ENCODE data around the gene DRC1. TPM values are rescaled to one million over a fixed set of nuclear protein-coding genes. Genes with fewer than 3 reads are reported as not detected.

The DRC1 gene
- total RNA-seq, 1 experiment from 2014 or later = not detected

GRCh38 chr2:26482211-26483026, 80.7 kb downstream of the DRC1 start:
- H2BK120ac ChIP-seq (ENCODE audit: low read depth, low read length, poor library complexity, severe bottlenecking) = no peak overlapping the region
- peaks cover 3% of the 10 kb centered on the region for H4K20me1 ChIP-seq (ENCODE audit: control insufficient read depth, insufficient read depth, insufficient read length)
- H3K18ac ChIP-seq (ENCODE audit: insufficient read length, low read depth, low read length) = no peak overlapping the region
- H4K91ac ChIP-seq (ENCODE audit: insufficient read length, low read depth, low read length) = no peak overlapping the region
- peaks cover 0 to 2% (median 0%) of the 10 kb centered on the region in 3 experiments; a peak in 2 of 7 replicates for H3K36me3 Mint-ChIP-seq (ENCODE audit: insufficient read depth in 1 of 3, low read depth in 3 of 3)
- no peaks in the 10 kb centered on the region for H3K4me1 ChIP-seq (ENCODE audit: insufficient read depth, low read length)
- no peak overlapping the region for H2BK20ac ChIP-seq (ENCODE audit: low read depth, low read length, poor library complexity, severe bottlenecking)
- H3K27ac ChIP-seq (ENCODE audit: insufficient read length, low read depth, low read length) = no peak overlapping the region
- H3K14ac ChIP-seq (ENCODE audit: insufficient read depth, low read length) = no peak overlapping the region
- WGBS (ENCODE audit: extremely low coverage, insufficient read length, low lambda C conversion rate) = no CpG with 5 or more reads among the region's 30 CpGs
- H2BK12ac ChIP-seq (ENCODE audit: insufficient read length, low read depth, low read length) = no peak overlapping the region
- H3T11ph ChIP-seq (ENCODE audit: low read length) = no peak overlapping the region
- H3K27me3 ChIP-seq (ENCODE audit: insufficient read depth, low read length) = no peaks in the 10 kb centered on the region
- peak overlapping the region; percentile 5 for H4K5ac ChIP-seq (ENCODE audit: insufficient read length, low read depth, low read length)
- H3K56ac ChIP-seq (ENCODE audit: insufficient read length, low read depth, low read length) = no peak overlapping the region
- H2BK5ac ChIP-seq (ENCODE audit: insufficient read length, low read length) = no peak overlapping the region
- no peak overlapping the region for H3K9ac ChIP-seq (ENCODE audit: extremely low read depth, insufficient read length, low read length)
- no peak overlapping the region for H2AK5ac ChIP-seq (ENCODE audit: insufficient read length, low read length)
- no peak overlapping the region for H2BK15ac ChIP-seq (ENCODE audit: low read depth, low read length)
- H3K23me2 ChIP-seq (ENCODE audit: insufficient read length, low read depth, low read length, poor library complexity, severe bottlenecking) = no peaks in the 10 kb centered on the region
- peak overlapping the region; percentile 1 for H4K8ac ChIP-seq (replicated peaks; ENCODE audit: insufficient read length, low read depth, low read length)
- H3K9me3 ChIP-seq (ENCODE audit: control insufficient read depth, low read depth, low read length) = no peaks in the 10 kb centered on the region
- H3K27ac Mint-ChIP-seq = no peak overlapping the region; a peak in 3 of 7 replicates
- DNase-seq = no peak
- peaks cover 5% of the 10 kb centered on the region for H3K27me3 Mint-ChIP-seq (ENCODE audit: low read depth)
- TF ChIP-seq, protein P1, sequence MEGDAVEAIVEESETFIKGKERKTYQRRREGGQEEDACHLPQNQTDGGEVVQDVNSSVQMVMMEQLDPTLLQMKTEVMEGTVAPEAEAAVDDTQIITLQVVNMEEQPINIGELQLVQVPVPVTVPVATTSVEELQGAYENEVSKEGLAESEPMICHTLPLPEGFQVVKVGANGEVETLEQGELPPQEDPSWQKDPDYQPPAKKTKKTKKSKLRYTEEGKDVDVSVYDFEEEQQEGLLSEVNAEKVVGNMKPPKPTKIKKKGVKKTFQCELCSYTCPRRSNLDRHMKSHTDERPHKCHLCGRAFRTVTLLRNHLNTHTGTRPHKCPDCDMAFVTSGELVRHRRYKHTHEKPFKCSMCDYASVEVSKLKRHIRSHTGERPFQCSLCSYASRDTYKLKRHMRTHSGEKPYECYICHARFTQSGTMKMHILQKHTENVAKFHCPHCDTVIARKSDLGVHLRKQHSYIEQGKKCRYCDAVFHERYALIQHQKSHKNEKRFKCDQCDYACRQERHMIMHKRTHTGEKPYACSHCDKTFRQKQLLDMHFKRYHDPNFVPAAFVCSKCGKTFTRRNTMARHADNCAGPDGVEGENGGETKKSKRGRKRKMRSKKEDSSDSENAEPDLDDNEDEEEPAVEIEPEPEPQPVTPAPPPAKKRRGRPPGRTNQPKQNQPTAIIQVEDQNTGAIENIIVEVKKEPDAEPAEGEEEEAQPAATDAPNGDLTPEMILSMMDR (conservative IDR thresholded peaks at IDR 0.05) = no peak
- H3K79me1 ChIP-seq (ENCODE audit: insufficient read depth, low read depth, low read length, poor library complexity, severe bottlenecking) = no peaks in the 10 kb centered on the region
- H3K4ac ChIP-seq (ENCODE audit: low read depth, low read length) = no peak overlapping the region
- no peak overlapping the region for H3K4me2 ChIP-seq (ENCODE audit: insufficient read depth, insufficient read length, low read length)
- H3K79me2 ChIP-seq (ENCODE audit: insufficient read depth, low read length) = no peaks in the 10 kb centered on the region
- no peak overlapping the region for H2AFZ ChIP-seq (ENCODE audit: low read length)
- peaks cover 5 to 8% of the 10 kb centered on the region in 2 experiments for H3K4me1 Mint-ChIP-seq
- no peaks in the 10 kb centered on the region; a peak in 2 of 5 replicates for H3K9me3 Mint-ChIP-seq
- no peak overlapping the region for H3K4me3 Mint-ChIP-seq
- H3K23ac ChIP-seq (ENCODE audit: insufficient read length, low read depth, low read length) = no peak overlapping the region
